Ishikawa (cell line): Measurements from ENCODE around the gene MFNG.

Experiments
- CEBPB ChIP-seq: IDR thresholded peaks from 2 replicates; pipeline ENCODE4 v1.6.1; 2012
- CREB1 ChIP-seq: IDR thresholded peaks from 2 replicates; pipeline ENCODE4 v1.6.1; 2012; ENCODE audit warnings: low read depth
- EGR1 ChIP-seq: IDR thresholded peaks from 2 replicates; pipeline ENCODE4 v1.6.1; 2012
- EP300 ChIP-seq: IDR thresholded peaks from 2 replicates; pipeline ENCODE4 v1.6.1; 2012; ENCODE audit warnings: borderline replicate concordance
- FOXM1 ChIP-seq: IDR thresholded peaks from 2 replicates; pipeline ENCODE4 v1.6.1; 2012; ENCODE audit warnings: low read depth, borderline replicate concordance
- NFIC ChIP-seq: IDR thresholded peaks from 2 replicates; pipeline ENCODE4 v1.6.1; 2012
- TAF1 ChIP-seq: IDR thresholded peaks from 2 replicates; pipeline ENCODE4 v1.6.1; 2012; ENCODE audit warnings: low read depth, mild to moderate bottlenecking
- TCF12 ChIP-seq: IDR thresholded peaks from 2 replicates; pipeline ENCODE4 v1.6.1; 2012; ENCODE audit warnings: low read depth
- TEAD4 ChIP-seq: IDR thresholded peaks from 2 replicates; pipeline ENCODE4 v1.6.1; 2012
- YY1 ChIP-seq: IDR thresholded peaks from 2 replicates; pipeline ENCODE4 v1.6.1; 2012; ENCODE audit warnings: low read depth
- ZBTB7A ChIP-seq: IDR thresholded peaks from 2 replicates; pipeline ENCODE4 v1.6.1; 2012; ENCODE audit warnings: low read depth
- TF ChIP-seq, protein P1 (sequence below): IDR thresholded peaks from 2 replicates; pipeline ENCODE4 v1.6.1; 2012; ENCODE audit warnings: low read depth, mild to moderate bottlenecking
- TF ChIP-seq, protein P2 (sequence below): IDR thresholded peaks from 2 replicates; pipeline ENCODE4 v1.6.1; 2012
- TF ChIP-seq, protein P3 (sequence below): IDR thresholded peaks from 2 replicates; pipeline ENCODE4 v1.6.1; 2012

DNA sequence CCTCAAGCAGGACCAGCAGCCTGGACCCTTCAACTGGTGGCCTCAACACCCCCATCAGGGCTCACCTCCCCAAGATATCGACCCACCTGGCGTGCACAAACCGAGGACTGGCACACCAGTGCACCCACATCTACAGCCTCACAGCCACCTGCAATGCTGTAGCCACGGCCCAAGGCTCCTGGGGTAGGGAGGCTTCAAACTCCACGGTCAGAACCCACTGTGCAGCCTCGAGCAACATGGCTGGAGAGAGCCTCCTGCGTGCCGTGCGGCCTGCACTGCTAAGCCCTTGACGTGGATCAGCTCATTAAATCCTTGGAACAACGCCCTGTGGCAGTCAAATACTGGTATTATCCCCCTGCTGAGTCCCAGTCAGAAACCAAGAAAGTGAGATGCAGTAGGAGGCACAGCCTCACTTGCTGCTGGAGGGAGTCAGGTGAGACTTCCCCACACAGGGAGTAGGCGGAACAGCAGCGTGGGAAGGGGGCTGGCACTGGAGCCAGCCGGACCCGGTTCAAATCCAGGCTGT is 28.4 kb upstream of the MFNG start:
- peak; percentile 57; the same call in 1 of the 2 replicates for TF ChIP-seq TCF12
- peak; percentile 41; the same call in 1 of the 2 replicates for TF ChIP-seq YY1
- TF ChIP-seq NFIC = peak; percentile 83
- no peak for TF ChIP-seq CREB1
- TF ChIP-seq, protein P1, sequence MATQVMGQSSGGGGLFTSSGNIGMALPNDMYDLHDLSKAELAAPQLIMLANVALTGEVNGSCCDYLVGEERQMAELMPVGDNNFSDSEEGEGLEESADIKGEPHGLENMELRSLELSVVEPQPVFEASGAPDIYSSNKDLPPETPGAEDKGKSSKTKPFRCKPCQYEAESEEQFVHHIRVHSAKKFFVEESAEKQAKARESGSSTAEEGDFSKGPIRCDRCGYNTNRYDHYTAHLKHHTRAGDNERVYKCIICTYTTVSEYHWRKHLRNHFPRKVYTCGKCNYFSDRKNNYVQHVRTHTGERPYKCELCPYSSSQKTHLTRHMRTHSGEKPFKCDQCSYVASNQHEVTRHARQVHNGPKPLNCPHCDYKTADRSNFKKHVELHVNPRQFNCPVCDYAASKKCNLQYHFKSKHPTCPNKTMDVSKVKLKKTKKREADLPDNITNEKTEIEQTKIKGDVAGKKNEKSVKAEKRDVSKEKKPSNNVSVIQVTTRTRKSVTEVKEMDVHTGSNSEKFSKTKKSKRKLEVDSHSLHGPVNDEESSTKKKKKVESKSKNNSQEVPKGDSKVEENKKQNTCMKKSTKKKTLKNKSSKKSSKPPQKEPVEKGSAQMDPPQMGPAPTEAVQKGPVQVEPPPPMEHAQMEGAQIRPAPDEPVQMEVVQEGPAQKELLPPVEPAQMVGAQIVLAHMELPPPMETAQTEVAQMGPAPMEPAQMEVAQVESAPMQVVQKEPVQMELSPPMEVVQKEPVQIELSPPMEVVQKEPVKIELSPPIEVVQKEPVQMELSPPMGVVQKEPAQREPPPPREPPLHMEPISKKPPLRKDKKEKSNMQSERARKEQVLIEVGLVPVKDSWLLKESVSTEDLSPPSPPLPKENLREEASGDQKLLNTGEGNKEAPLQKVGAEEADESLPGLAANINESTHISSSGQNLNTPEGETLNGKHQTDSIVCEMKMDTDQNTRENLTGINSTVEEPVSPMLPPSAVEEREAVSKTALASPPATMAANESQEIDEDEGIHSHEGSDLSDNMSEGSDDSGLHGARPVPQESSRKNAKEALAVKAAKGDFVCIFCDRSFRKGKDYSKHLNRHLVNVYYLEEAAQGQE = no peak
- TF ChIP-seq EGR1 = peak; percentile 73
- no peak for TF ChIP-seq FOXM1
- no peak for TF ChIP-seq CEBPB
- TF ChIP-seq, protein P2, sequence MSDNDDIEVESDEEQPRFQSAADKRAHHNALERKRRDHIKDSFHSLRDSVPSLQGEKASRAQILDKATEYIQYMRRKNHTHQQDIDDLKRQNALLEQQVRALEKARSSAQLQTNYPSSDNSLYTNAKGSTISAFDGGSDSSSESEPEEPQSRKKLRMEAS = peak; percentile 89
- no peak for TF ChIP-seq TAF1
- TF ChIP-seq EP300 = peak; percentile 78
- peak; percentile 48 for TF ChIP-seq TEAD4
- TF ChIP-seq, protein P3, sequence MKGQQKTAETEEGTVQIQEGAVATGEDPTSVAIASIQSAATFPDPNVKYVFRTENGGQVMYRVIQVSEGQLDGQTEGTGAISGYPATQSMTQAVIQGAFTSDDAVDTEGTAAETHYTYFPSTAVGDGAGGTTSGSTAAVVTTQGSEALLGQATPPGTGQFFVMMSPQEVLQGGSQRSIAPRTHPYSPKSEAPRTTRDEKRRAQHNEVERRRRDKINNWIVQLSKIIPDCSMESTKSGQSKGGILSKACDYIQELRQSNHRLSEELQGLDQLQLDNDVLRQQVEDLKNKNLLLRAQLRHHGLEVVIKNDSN = peak; percentile 31; the same call in 1 of the 2 replicates
- no peak for TF ChIP-seq ZBTB7A
